ENCODE results near the gene NOVA1. TPM values are rescaled to one million over a fixed set of nuclear protein-coding genes. Genes with fewer than 3 reads are reported as not detected.

The NOVA1 gene
- total RNA-seq, 4 donors from 2014 or later: 6.6 to 18.4 (median 8.3) TPM

GRCh38 chr14:26598081-26598671 lies 343 bp upstream of the NOVA1 start:
- DNase-seq: peak; percentile 80 to 81
- H3K36me3 ChIP-seq: no peaks in the 10 kb centered on the region
- H3K4me3 ChIP-seq (replicated peaks in 1 of 3): peak overlapping the region; percentile 12 to 45 (median 14)
- intact Hi-C loops (cut with DNase I): no loop called here
- no peaks in the 10 kb centered on the region for H3K9me3 ChIP-seq
- H3K27me3 ChIP-seq: no peaks in the 10 kb centered on the region
- TF ChIP-seq POLR2A (IDR thresholded peaks at IDR 0.05) (peak in 1 of 2 donors; percentile 32), CTCF (IDR thresholded peaks at IDR 0.05) (no peak)
- whole genome bisulfite sequencing, 2 donors: 0 to 2% methylated on average over 15 to 31 of the region's 54 CpGs
- peak overlapping the region; percentile 47 to 67 (median 62) for H3K27ac ChIP-seq
- no peaks in the 10 kb centered on the region for H3K4me1 ChIP-seq

- WGBS, 2 donors: 0 to 3% methylated on average over 13 to 20 of the region's 33 CpGs
- H3K9me3 ChIP-seq: no peaks in the 10 kb centered on the region
- peak; percentile 18 to 26 for DNase-seq
- H3K36me3 ChIP-seq: no peaks in the 10 kb centered on the region
- peak overlapping the region in 2 of 3 donors; percentile 14 to 45 for H3K4me3 ChIP-seq (replicated peaks in 1 of 3)
- intact Hi-C loops (cut with DNase I): no loop called here
- H3K4me1 ChIP-seq: no peaks in the 10 kb centered on the region
- no peaks in the 10 kb centered on the region for H3K27me3 ChIP-seq
- H3K27ac ChIP-seq: peak overlapping the region; percentile 13 to 67 (median 47)
- TF ChIP-seq POLR2A (IDR thresholded peaks at IDR 0.05) (no peak), CTCF (IDR thresholded peaks at IDR 0.05) (no peak)
These were observed 703 bp downstream of the NOVA1 start for GRCh38 chr14:26597071-26597588.

- Histone ChIP-seq H3K4me1 (no peaks in the 10 kb centered on the region), H3K9me3 (no peaks in the 10 kb centered on the region), H3K4me3 (replicated peaks in 1 of 3) (peak overlapping the region in 2 of 3 donors; percentile 14 to 45), H3K36me3 (no peaks in the 10 kb centered on the region), H3K27me3 (no peaks in the 10 kb centered on the region), H3K27ac (peak overlapping the region in 1 of 3 donors; percentile 13)
- WGBS, 2 donors: 3 to 4% methylated on average over 21 of the region's 21 CpGs
- intact Hi-C loops (cut with DNase I): no loop called here
- TF ChIP-seq POLR2A (IDR thresholded peaks at IDR 0.05): no peak
- no peak for TF ChIP-seq CTCF (IDR thresholded peaks at IDR 0.05)
- peak; percentile 4 to 10 for DNase-seq
These were observed 1.2 kb downstream of the NOVA1 start for GRCh38 chr14:26596543-26597061.

- Histone ChIP-seq H3K4me1 (no peaks in the 10 kb centered on the region), H3K9me3 (no peaks in the 10 kb centered on the region), H3K27me3 (no peaks in the 10 kb centered on the region), H3K36me3 (no peaks in the 10 kb centered on the region), H3K27ac (no peak overlapping the region), H3K4me3 (replicated peaks in 1 of 3) (no peak overlapping the region)
- intact Hi-C loops (cut with DNase I): no loop called here
- DNase-seq: no peak
- TF ChIP-seq POLR2A (IDR thresholded peaks at IDR 0.05) (no peak), CTCF (IDR thresholded peaks at IDR 0.05) (no peak)
- 44 to 45% methylated on average over 8 of the region's 8 CpGs for WGBS, 2 donors
These were observed 1.8 kb downstream of the NOVA1 start for GRCh38 chr14:26595926-26596542.
